Measurements from ENCODE around the gene OXSR1.

GRCh38 chr3:38147421-38147820 is 17.9 kb upstream of the OXSR1 start:
- TF ChIP-seq POLR2A (IDR thresholded peaks at IDR 0.05) (no peak), CTCF (IDR thresholded peaks at IDR 0.05 in 4 of 5, conservative IDR thresholded peaks at IDR 0.05 in 1 of 5) (no peak)
